Spleen (tissue), 7 donors: Measurements from ENCODE around the gene NR1D2.

Source experiments
- POLR2A ChIP-seq, 3 donors: fragments of 450-650 bp; IDR thresholded peaks; one replicate each; pipeline ENCODE4 v1.5.1; 2017; ENCODE audit warnings: antibody characterized with exemption in 3 of 3, mild to moderate bottlenecking in 1 of 3
- POLR2AphosphoS5 ChIP-seq, 3 donors: sonication (generic); formaldehyde crosslinking; IDR thresholded peaks; one replicate each; pipeline ENCODE4 v1.5.1; 2017; ENCODE audit warnings: antibody characterized with exemption in 3 of 3
- TF ChIP-seq, protein P1 (sequence below), 11 experiments: fragments of 200-600 bp in 7 of 11; fragments of 450-650 bp in 4 of 11; sonication (generic) in 4 of 11; IDR thresholded peaks in 8 of 11; conservative IDR thresholded peaks in 3 of 11; 1 replicate in 7 of 11; 2 replicates in 4 of 11; pipeline versions ENCODE4 v1.4.0 to v1.8.0; 2016 to 2021; ENCODE audit warnings: antibody characterized with exemption in 11 of 11, inconsistent platforms in 4 of 11, mild to moderate bottlenecking in 1 of 11
- donor health status: DM: no; HTN: no; CAD: no; lungs with moderate emphysema.
- donor health status: DM: no; HTN: no; CAD: no.
- donor health status: DM: no; HTN: no; CAD: no.

DNA sequence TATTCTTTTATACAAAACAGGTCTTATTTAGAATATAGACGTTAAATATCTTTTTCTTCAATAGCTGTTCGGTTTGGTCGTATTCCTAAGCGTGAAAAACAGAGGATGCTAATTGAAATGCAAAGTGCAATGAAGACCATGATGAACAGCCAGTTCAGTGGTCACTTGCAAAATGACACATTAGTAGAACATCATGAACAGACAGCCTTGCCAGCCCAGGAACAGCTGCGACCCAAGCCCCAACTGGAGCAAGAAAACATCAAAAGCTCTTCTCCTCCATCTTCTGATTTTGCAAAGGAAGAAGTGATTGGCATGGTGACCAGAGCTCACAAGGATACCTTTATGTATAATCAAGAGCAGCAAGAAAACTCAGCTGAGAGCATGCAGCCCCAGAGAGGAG lies 16.8 kb downstream of the NR1D2 start:
- TF ChIP-seq POLR2A (IDR thresholded peaks at IDR 0.05) (no peak), POLR2AphosphoS5 (IDR thresholded peaks at IDR 0.05) (no peak)
- TF ChIP-seq, protein P1, sequence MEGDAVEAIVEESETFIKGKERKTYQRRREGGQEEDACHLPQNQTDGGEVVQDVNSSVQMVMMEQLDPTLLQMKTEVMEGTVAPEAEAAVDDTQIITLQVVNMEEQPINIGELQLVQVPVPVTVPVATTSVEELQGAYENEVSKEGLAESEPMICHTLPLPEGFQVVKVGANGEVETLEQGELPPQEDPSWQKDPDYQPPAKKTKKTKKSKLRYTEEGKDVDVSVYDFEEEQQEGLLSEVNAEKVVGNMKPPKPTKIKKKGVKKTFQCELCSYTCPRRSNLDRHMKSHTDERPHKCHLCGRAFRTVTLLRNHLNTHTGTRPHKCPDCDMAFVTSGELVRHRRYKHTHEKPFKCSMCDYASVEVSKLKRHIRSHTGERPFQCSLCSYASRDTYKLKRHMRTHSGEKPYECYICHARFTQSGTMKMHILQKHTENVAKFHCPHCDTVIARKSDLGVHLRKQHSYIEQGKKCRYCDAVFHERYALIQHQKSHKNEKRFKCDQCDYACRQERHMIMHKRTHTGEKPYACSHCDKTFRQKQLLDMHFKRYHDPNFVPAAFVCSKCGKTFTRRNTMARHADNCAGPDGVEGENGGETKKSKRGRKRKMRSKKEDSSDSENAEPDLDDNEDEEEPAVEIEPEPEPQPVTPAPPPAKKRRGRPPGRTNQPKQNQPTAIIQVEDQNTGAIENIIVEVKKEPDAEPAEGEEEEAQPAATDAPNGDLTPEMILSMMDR (IDR thresholded peaks at IDR 0.05 in 8 of 11, conservative IDR thresholded peaks at IDR 0.05 in 3 of 11): no peak
